ENCODE results near the gene HMCN1.

The HMCN1 gene

DNA sequence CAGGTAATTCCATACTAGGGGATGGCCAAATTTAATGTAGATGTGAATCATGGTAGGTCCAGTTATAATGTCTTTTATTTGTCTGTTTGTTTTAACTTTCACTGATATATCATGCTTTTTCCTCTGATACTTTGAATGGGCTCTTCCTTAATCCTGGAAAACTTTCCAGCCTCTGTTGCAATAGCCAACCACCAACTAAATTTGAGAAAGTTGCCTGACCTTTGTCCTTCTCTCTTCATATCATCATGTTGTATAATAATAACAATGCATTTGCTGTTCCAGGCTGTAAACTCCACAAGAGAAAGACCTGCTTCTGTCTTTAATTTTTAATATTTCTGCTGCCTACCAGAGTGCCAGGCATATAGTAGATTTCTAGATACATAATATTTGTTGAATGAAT, 146.1 kb downstream of the HMCN1 start:
- TF ChIP-seq, protein P1, sequence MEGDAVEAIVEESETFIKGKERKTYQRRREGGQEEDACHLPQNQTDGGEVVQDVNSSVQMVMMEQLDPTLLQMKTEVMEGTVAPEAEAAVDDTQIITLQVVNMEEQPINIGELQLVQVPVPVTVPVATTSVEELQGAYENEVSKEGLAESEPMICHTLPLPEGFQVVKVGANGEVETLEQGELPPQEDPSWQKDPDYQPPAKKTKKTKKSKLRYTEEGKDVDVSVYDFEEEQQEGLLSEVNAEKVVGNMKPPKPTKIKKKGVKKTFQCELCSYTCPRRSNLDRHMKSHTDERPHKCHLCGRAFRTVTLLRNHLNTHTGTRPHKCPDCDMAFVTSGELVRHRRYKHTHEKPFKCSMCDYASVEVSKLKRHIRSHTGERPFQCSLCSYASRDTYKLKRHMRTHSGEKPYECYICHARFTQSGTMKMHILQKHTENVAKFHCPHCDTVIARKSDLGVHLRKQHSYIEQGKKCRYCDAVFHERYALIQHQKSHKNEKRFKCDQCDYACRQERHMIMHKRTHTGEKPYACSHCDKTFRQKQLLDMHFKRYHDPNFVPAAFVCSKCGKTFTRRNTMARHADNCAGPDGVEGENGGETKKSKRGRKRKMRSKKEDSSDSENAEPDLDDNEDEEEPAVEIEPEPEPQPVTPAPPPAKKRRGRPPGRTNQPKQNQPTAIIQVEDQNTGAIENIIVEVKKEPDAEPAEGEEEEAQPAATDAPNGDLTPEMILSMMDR (IDR thresholded peaks at IDR 0.05): no peak

DNA sequence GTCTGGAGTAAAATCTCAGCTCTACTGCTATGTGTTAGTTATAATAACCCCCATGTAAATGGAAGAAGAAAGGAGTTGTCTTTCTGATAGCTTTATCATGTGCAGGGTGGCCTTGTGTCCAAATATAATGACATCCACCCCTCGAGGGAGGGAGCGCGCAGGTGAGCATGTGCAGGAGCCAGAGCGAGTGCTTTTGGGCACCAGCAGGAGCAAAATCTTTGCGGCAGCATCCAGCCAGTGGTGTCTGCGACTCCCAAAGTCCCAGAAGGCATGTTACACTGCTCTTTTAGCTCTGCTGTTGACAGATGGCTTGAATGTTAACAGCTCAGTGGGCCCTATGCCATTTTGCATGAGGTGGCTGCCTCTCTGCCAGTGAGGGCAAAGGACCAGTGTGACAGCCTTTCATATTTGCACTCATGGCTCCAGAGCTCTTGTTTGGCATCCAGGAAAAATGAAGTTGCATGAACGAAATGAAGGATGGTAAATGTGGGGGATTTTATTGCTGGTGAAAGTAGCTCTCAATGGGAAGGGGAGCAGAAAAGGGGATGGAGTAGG, 146.7 kb downstream of the HMCN1 start:
- TF ChIP-seq, protein P1 (IDR thresholded peaks at IDR 0.05): no peak

DNA sequence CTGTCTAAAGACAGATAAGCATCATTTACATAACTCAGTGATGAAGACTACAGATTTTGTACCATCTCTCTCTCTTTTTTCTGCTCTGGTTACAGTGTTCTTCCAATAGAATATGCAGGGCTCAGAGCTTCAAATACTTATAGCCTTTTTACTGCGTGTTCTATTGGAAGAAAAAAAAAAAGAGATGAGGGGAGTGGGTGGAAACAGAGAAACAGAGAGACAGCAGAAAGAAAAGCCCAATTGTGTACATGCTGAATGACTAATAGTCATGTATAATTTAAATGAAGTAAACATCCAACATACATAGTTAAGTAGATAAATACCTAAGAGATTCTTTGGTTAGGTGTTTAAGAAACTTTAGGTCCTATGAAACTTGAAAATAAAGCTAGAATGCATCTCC, 151.9 kb downstream of the HMCN1 start:
- TF ChIP-seq, protein P1 (IDR thresholded peaks at IDR 0.05): no peak

DNA sequence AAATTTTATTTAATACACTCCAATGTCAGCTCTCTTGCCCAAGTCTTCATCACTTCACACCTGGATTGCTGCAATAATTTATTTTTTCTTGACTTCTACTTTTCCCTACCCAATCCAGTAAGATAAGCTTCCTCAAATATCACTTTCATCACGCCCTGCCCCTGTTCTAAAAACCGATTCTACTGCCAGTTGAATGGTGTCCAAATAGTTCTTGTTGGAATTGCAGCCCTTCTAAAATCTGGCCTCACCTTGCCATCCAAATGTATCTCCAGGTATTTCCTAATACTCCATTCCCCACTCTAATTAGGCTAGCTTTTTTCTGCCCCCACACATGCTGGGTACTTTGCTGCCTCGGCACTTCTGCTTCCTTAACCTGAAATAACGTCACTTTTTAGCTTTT, 152.5 kb downstream of the HMCN1 start:
- TF ChIP-seq, protein P1 (IDR thresholded peaks at IDR 0.05): no peak

DNA sequence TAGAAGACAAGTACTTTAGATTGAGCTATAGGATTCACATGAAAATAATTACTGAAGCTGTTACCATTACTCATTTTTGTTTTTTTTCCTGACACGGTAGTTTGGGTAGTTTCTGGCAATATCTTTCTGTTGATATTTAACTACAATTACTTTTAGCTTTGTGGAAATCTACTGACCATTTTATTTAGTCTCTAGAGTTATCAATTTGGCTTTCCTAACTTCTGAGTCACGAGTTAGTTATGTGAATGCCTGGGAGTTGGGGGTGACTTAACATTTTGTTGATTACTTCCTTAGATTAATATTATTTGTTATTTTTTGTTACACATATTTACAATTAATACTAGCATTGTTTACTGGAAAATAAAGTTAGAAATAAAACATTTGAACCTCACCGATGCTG, 160.6 kb downstream of the HMCN1 start:
- TF ChIP-seq, protein P1 (IDR thresholded peaks at IDR 0.05): no peak

DNA sequence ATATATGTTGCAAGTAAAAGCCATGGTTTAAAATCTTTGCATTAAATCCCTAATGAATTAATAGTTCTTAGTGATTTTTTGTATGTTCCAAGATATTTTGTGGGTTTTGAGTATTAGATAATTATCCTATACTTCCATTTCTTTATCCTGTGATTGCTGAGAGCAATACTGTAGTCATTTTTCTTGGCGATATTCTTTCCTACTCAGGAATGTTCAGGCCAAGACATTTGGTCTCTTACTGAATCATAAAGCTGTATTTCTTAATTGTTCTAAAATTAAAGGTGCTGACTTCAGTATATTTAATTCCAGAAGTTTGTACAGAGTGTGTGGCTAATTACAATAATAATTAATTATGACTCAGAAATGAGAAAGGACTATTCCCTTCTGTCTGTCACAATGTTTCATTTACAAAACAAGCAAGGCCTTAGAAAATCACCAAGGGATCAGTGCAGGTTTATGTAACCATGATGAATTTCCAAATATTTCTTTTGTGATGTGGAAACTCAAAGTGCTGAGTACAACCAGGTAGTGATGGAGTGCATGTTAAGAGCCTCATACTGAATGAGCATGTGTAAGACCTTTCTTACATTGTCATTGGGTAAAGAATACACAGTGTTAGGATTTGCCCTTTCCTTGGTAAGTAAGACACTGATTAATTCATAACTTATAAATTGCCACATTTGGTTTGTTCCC, 161.2 kb downstream of the HMCN1 start:
- TF ChIP-seq, protein P1 (IDR thresholded peaks at IDR 0.05): no peak

DNA sequence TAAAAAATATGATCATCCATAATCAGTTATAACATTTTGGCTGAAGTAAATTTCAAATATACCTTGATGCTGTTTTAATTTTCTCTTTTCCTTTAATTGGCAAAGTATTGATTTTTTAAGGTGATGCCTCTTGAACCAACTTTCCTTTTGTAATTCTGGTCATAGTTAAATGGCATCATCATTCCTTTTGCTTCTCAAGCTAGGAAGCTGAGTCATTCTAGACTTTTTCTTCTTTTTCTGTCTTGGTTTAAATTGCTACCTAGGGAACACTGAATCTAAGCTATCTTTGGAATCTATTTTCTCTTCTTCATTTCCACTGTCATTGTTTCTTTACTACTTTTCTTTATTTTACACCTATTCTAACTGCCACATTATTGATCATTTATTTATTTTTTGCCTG, 162.7 kb downstream of the HMCN1 start:
- TF ChIP-seq, protein P1 (IDR thresholded peaks at IDR 0.05): no peak
